A549 (cell line): ENCODE measurements around the gene CHURC1. TPM values are rescaled to one million over a fixed set of nuclear protein-coding genes. Genes with fewer than 3 reads are reported as not detected.

Source experiments
- ATAC-seq, 2 experiments: fragments of 200-7000 bp in 1 of 2; fragments of >200 bp in 1 of 2; cut with Nextera tagmentation in 1 of 2; cut with Tn5 transposase in 1 of 2; 3 replicates each; pipeline versions ENCODE4 v1.8.0 to v1.9.1; 2018 to 2020; ENCODE audit warnings: mild to moderate bottlenecking in 1 of 2, moderate library complexity in 1 of 2
- CTCF ChIA-PET: fragments of 300-600 bp; sonication (Branson Sonifier 250); formaldehyde crosslinking; extraction: SDS; loops from one replicate; lab custom pipeline; 2021; ENCODE audit warnings: antibody characterized with exemption, inconsistent platforms; lab: Yijun Ruan, JAX
- POLR2A ChIA-PET: fragments of 350-600 bp; formaldehyde crosslinking; extraction: SDS; loops from one replicate; lab custom pipeline; 2021; ENCODE audit warnings: antibody characterized with exemption, inconsistent platforms; lab: Yijun Ruan, JAX
- DNase-seq, 2 experiments: peaks; one replicate each; pipeline versions ENCODE4 v3.0.0 to v3.0.0-alpha.2; 2011 to 2016; ENCODE audit warnings: low read depth in 1 of 2, low spot score in 1 of 2
- FAIRE-seq: peaks from 2 replicates; lab custom pipeline; 2011; peaks lifted over from hg19 to GRCh38; lab: Jason Lieb, UNC
- H3K27ac ChIP-seq, 2 experiments: fragments of >200 bp; sonication (Bioruptor Twin); formaldehyde crosslinking; 3 replicates each; pipeline ENCODE4 v1.5.1; 2016 to 2017
- H3K4me1 ChIP-seq: fragments of >200 bp; sonication (Bioruptor Twin); formaldehyde crosslinking; 3 replicates; pipeline ENCODE4 v1.6.1; 2016
- H3K4me2 ChIP-seq: fragments of >200 bp; sonication (Bioruptor Twin); formaldehyde crosslinking; 3 replicates; pipeline ENCODE4 v1.6.1; 2016
- H3K4me3 ChIP-seq: fragments of >200 bp; sonication (Bioruptor Twin); formaldehyde crosslinking; 3 replicates; pipeline ENCODE4 v1.5.1; 2016
- H3K9me3 ChIP-seq: fragments of >200 bp; sonication (Bioruptor Twin); formaldehyde crosslinking; 3 replicates; pipeline ENCODE4 v1.6.1; 2016
- E2F6 ChIP-seq: IDR thresholded peaks from 2 replicates; pipeline ENCODE4 v1.6.1; 2012; ENCODE audit warnings: low read depth, borderline replicate concordance
- EHF ChIP-seq: fragments of 250-450 bp; sonication (Bioruptor Pico); IDR thresholded peaks from 2 replicates; pipeline ENCODE4 v1.5.0; 2020; ENCODE audit warnings: mild to moderate bottlenecking
- EHMT2 ChIP-seq: fragments of 200-600 bp; sonication (generic); IDR thresholded peaks from 2 replicates; pipeline ENCODE4 v1.6.1; 2016; ENCODE audit warnings: antibody characterized with exemption, low read depth, mild to moderate bottlenecking, moderate library complexity
- ESRRA ChIP-seq: fragments of 150-350 bp; IDR thresholded peaks from 2 replicates; pipeline ENCODE4 v1.6.1; 2014; ENCODE audit warnings: mild to moderate bottlenecking, low read length, borderline replicate concordance
- FOXS1 ChIP-seq: fragments of 250-450 bp; sonication (Bioruptor Pico); IDR thresholded peaks from 2 replicates; pipeline ENCODE4 v1.5.0; 2020; ENCODE audit warnings: mild to moderate bottlenecking, moderate library complexity
- HDAC2 ChIP-seq: fragments of 200-600 bp; sonication (generic); IDR thresholded peaks from 2 replicates; pipeline ENCODE4 v1.6.1; 2016
- HMGXB4 ChIP-seq: fragments of 250-450 bp; sonication (Bioruptor Pico); IDR thresholded peaks from 2 replicates; pipeline ENCODE4 v1.5.0; 2021; ENCODE audit warnings: mild to moderate bottlenecking, moderate library complexity, borderline replicate concordance
- HOXA7 ChIP-seq: fragments of 250-450 bp; sonication (Bioruptor Pico); IDR thresholded peaks from 2 replicates; pipeline ENCODE4 v1.5.0; 2020; ENCODE audit warnings: mild to moderate bottlenecking, moderate library complexity
- JUN ChIP-seq, 2 experiments: fragments of >200 bp; sonication (Bioruptor Twin); formaldehyde crosslinking; IDR thresholded peaks; 2 replicates in 1 of 2; 3 replicates in 1 of 2; pipeline ENCODE4 v1.6.1; 2016 to 2017
- JUNB ChIP-seq: fragments of >200 bp; sonication (Bioruptor Twin); formaldehyde crosslinking; IDR thresholded peaks from 2 replicates; pipeline ENCODE4 v1.6.1; 2016
- KDM5A ChIP-seq: fragments of 200-600 bp; sonication (generic); IDR thresholded peaks from 2 replicates; pipeline ENCODE4 v1.6.1; 2016; ENCODE audit warnings: antibody characterized with exemption, mild to moderate bottlenecking
- MYC ChIP-seq: IDR thresholded peaks from 2 replicates; pipeline ENCODE4 v1.6.1; 2012; ENCODE audit warnings: mild to moderate bottlenecking, inconsistent platforms, low read length, improper control_type of control experiment, borderline replicate concordance
- NR3C1 ChIP-seq: fragments of >200 bp; sonication (Bioruptor Twin); formaldehyde crosslinking; IDR thresholded peaks from 3 replicates; pipeline ENCODE4 v1.6.1; 2017
- POLR2AphosphoS2 ChIP-seq: conservative IDR thresholded peaks from 2 replicates; pipeline ENCODE4 v1.6.1; 2012; ENCODE audit warnings: low read length, improper control_type of control experiment, inconsistent platforms
- RAD21 ChIP-seq, 2 experiments: fragments of >200 bp in 1 of 2; sonication (Bioruptor Twin) in 1 of 2; formaldehyde crosslinking in 1 of 2; IDR thresholded peaks in 1 of 2; conservative IDR thresholded peaks in 1 of 2; 2 replicates in 1 of 2; 3 replicates in 1 of 2; pipeline ENCODE4 v1.6.1; 2012 to 2018; ENCODE audit warnings: inconsistent platforms in 1 of 2
- RARB ChIP-seq: fragments of 250-450 bp; sonication (Bioruptor Pico); IDR thresholded peaks from 2 replicates; pipeline ENCODE4 v1.8.0; 2021; ENCODE audit warnings: mild to moderate bottlenecking, moderate library complexity
- RNF2 ChIP-seq: fragments of 200-600 bp; sonication (generic); IDR thresholded peaks from 2 replicates; pipeline ENCODE4 v1.6.1; 2016; ENCODE audit warnings: low read depth, mild to moderate bottlenecking, antibody characterized with exemption, moderate library complexity, borderline replicate concordance
- SREBF2 ChIP-seq: fragments of 450-650 bp; IDR thresholded peaks from 2 replicates; pipeline ENCODE4 v1.6.1; 2014; ENCODE audit warnings: mild to moderate bottlenecking, moderate library complexity
- USF2 ChIP-seq: fragments of 450-650 bp; IDR thresholded peaks from 2 replicates; pipeline ENCODE4 v1.6.1; 2014; ENCODE audit warnings: antibody characterized with exemption
- ZFP36 ChIP-seq: fragments of 450-650 bp; IDR thresholded peaks from 2 replicates; pipeline ENCODE4 v1.6.1; 2014; ENCODE audit warnings: borderline replicate concordance; ENCODE audit not compliant: partially characterized antibody
- ZNF302 ChIP-seq: fragments of 250-450 bp; sonication (Bioruptor Pico); IDR thresholded peaks from 2 replicates; pipeline ENCODE4 v1.9.0; 2021; ENCODE audit warnings: inconsistent platforms, mild to moderate bottlenecking, moderate library complexity
- WGBS: methylation state at CpG from one replicate; pipeline ENCODE4 v1.1.6; 2017; ENCODE audit errors: missing lambda C conversion rate; 5-methylcytosine and 5-hydroxymethylcytosine counted together
- polyA plus RNA-seq, 4 experiments: library from polyadenylated mRNA; depleted of rRNA in 3 of 4; stranded (reverse); fragments of >200 nt; fragmentation: RNase III in 1 of 4; extraction: RNeasy Plus Mini Kit Qiagen cat#74134 plus additional on column Dnase treatment in 1 of 4; gene quantifications; 2 replicates in 3 of 4; 3 replicates in 1 of 4; pipeline ENCODE4 v1.2.3, GENCODE V29; 2011 to 2017

CHURC1 gene
- polyA plus RNA-seq, 2 of the 4 experiments (the other 2 are of a cell fraction): 151 to 153 TPM

- Histone ChIP-seq H3K9me3 (no peaks in the 10 kb centered on the region), H3K4me3 (no peak overlapping the region), H3K27ac (no peak overlapping the region), H3K4me1 (peaks cover 13% of the 10 kb centered on the region), H3K4me2 (no peak overlapping the region)
- FAIRE-seq: no peak
- POLR2A ChIA-PET: no interaction called here
- no peak for ATAC-seq
- TF ChIP-seq JUNB: no peak
- TF ChIP-seq ZFP36: no peak
- no peak for TF ChIP-seq NR3C1
- TF ChIP-seq ESRRA: no peak
- TF ChIP-seq FOXS1 (CRISPR knock-in tag): no peak
- TF ChIP-seq MYC: no peak
- TF ChIP-seq E2F6: no peak
- no peak for TF ChIP-seq EHF
- TF ChIP-seq RARB: no peak
- no peak for TF ChIP-seq HOXA7 (CRISPR knock-in tag)
- no peak for TF ChIP-seq HMGXB4
- no peak for TF ChIP-seq USF2
- TF ChIP-seq KDM5A: no peak
- TF ChIP-seq RNF2: no peak
- no peak for TF ChIP-seq JUN (IDR thresholded peaks at IDR 0.05)
- TF ChIP-seq SREBF2: no peak
- TF ChIP-seq POLR2AphosphoS2: no peak
- WGBS: 93% methylated on average over 28 of the region's 28 CpGs
- CTCF ChIA-PET: interaction anchor here (0.6 to 1.4 kb wide), 2 partner anchors 38 to 274 kb away, joined by 3 read pairs; partner anchors contain the start of gene FNTB
- DNase-seq: no peak
Observed at GRCh38 chr14:64947710-64948611, 33.7 kb downstream of the CHURC1 start.

GRCh38 chr14:64948612-64949210 is 34.5 kb downstream of the CHURC1 start:
- Histone ChIP-seq H3K4me3 (no peak overlapping the region), H3K4me1 (peaks cover 6% of the 10 kb centered on the region), H3K9me3 (no peaks in the 10 kb centered on the region), H3K4me2 (no peak overlapping the region), H3K27ac (no peak overlapping the region)
- ChIA-PET POLR2A (interaction anchor here (0.7 kb wide), 1 partner anchor 78 kb away, joined by 6 read pairs; no protein-coding TSS in a partner anchor), CTCF (interaction anchor here (1.0 kb wide), 1 partner anchor 15 kb away, joined by 4 read pairs; no protein-coding TSS in a partner anchor)
- FAIRE-seq (no peak), DNase-seq (no peak), ATAC-seq (no peak)
- WGBS: 90% methylated on average over 8 of the region's 8 CpGs
- TF ChIP-seq RAD21 (conservative IDR thresholded peaks at IDR 0.05 in 1 of 2, IDR thresholded peaks at IDR 0.05 in 1 of 2): no peak
- TF ChIP-seq POLR2AphosphoS2: no peak
- TF ChIP-seq HDAC2: no peak
- no peak for TF ChIP-seq EHMT2
- TF ChIP-seq ZNF302: no peak
